T-helper 2 cell (primary cell): Measurements from ENCODE around the gene DRC3.
A peak's percentile ranks its signal among the peaks of the same experiment; 100 is the strongest.

Experiments used
- DNase-seq, 5 experiments: peaks; one replicate each; pipeline versions ENCODE4 v3.0.0 to v3.0.0-alpha.2; 2012 to 2022

The DRC3 gene

GRCh38 chr17:18025241-18025944 is 52.7 kb downstream of the DRC3 start:
- peak in 1 of 5 experiments; percentile 68 for DNase-seq

- DNase-seq, result peak in 2 of 5 experiments; percentile 22 to 52
Measured at GRCh38 chr17:18025945-18026776, 53.5 kb downstream of the DRC3 start.

- DNase-seq, result no peak
Measured at GRCh38 chr17:18027280-18027679, 54.6 kb downstream of the DRC3 start.

GRCh38 chr17:18028114-18028951 is 55.7 kb downstream of the DRC3 start:
- DNase-seq, result no peak

- DNase-seq, result no peak
Measured at GRCh38 chr17:18028952-18029540, 56.4 kb downstream of the DRC3 start.

- DNase-seq, result no peak
Measured at GRCh38 chr17:18031955-18032354, 59.3 kb downstream of the DRC3 start.

- peak in 3 of 5 experiments; percentile 23 to 85 (median 50) for DNase-seq
Measured at GRCh38 chr17:18033442-18034099, 60.9 kb downstream of the DRC3 start.

- no peak for DNase-seq
Measured at GRCh38 chr17:18035704-18036103, 63.0 kb downstream of the DRC3 start.

- DNase-seq, result no peak
Measured at GRCh38 chr17:18037486-18037885, 64.8 kb downstream of the DRC3 start.

GRCh38 chr17:18038149-18038850 is 65.6 kb downstream of the DRC3 start:
- DNase-seq, result peak in 2 of 5 experiments; percentile 1 to 34

GRCh38 chr17:18038861-18039534 is 66.3 kb downstream of the DRC3 start, which contains the start of the genes ATPAF2 and GID4:
TSS of gene ATPAF2 (minus strand) at chr17:18039168. CDS start at chr17:18039013, 155 bp downstream.
TSS of gene GID4 (plus strand) at chr17:18039408. CDS start at chr17:18039465, 57 bp downstream.
- peak; percentile 99 to 100 (median 100) for DNase-seq

- peak in 2 of 5 experiments; percentile 6 to 53 for DNase-seq
Measured at GRCh38 chr17:18039535-18040260, 67.0 kb downstream of the DRC3 start.

- DNase-seq, result no peak
Measured at GRCh38 chr17:18040261-18040858, 67.7 kb downstream of the DRC3 start.

GRCh38 chr17:18041776-18042175 is 69.1 kb downstream of the DRC3 start:
- DNase-seq, result no peak

- DNase-seq, result no peak
Measured at GRCh38 chr17:18042983-18043382, 70.3 kb downstream of the DRC3 start.

- peak in 1 of 5 experiments; percentile 14 for DNase-seq
Measured at GRCh38 chr17:18043491-18043890, 70.8 kb downstream of the DRC3 start.

- no peak for DNase-seq
Measured at GRCh38 chr17:18044609-18045008, 71.9 kb downstream of the DRC3 start.

- DNase-seq, result no peak
Measured at GRCh38 chr17:18045691-18046350, 73.2 kb downstream of the DRC3 start.

GRCh38 chr17:18055597-18055996 is 82.9 kb downstream of the DRC3 start:
- DNase-seq, result no peak
